OCI-LY7 (cell line): Measurements from ENCODE around the gene MTSS2. TPM values are rescaled to one million over a fixed set of nuclear protein-coding genes. Genes with fewer than 3 reads are reported as not detected.

Source experiments
- BruUV-seq: library from RNA; stranded (reverse); fragments of 400-500 nt; replicated peaks from 2 replicates; lab custom pipeline; 2021; lab: Mats Ljungman, UMichigan
- CTCF ChIA-PET: fragments of 300-600 bp; sonication (Branson Sonifier 250); formaldehyde crosslinking; loops from one replicate; lab custom pipeline; 2022; ENCODE audit warnings: antibody characterized with exemption; ENCODE audit not compliant: unreplicated experiment; lab: Charles Lee
- POLR2A ChIA-PET: fragments of 300-600 bp; sonication (Branson Sonifier 250); formaldehyde crosslinking; loops from one replicate; lab custom pipeline; 2022; ENCODE audit warnings: antibody characterized with exemption; lab: Charles Lee
- DNase-seq: peaks from one replicate; pipeline ENCODE4 v3.0.0-alpha.2; 2015; ENCODE audit warnings: low spot score
- H2AFZ ChIP-seq: fragments of 200-600 bp; sonication (generic), shearing (Covaris generic); 2 replicates; pipeline ENCODE4 v1.6.1; 2014; ENCODE audit warnings: mild to moderate bottlenecking, antibody characterized with exemption, low read length, moderate library complexity
- H3K27ac ChIP-seq: fragments of 200-600 bp; sonication (generic); 2 replicates; pipeline ENCODE4 v1.5.1; 2014; ENCODE audit warnings: mixed run types, low read depth, mild to moderate bottlenecking, moderate library complexity, low read length, inconsistent platforms; ENCODE audit not compliant: poor library complexity, severe bottlenecking
- H3K36me3 ChIP-seq: fragments of 200-600 bp; sonication (generic); 2 replicates; pipeline ENCODE4 v1.6.1; 2014; ENCODE audit warnings: mild to moderate bottlenecking, antibody characterized with exemption, low read length, moderate library complexity, mixed read lengths; ENCODE audit not compliant: insufficient read depth
- H3K4me1 ChIP-seq: fragments of 200-600 bp; sonication (generic); 2 replicates; pipeline ENCODE4 v1.5.1; 2014; ENCODE audit warnings: mild to moderate bottlenecking, low read length; ENCODE audit not compliant: insufficient read depth, poor library complexity, severe bottlenecking
- H3K4me2 ChIP-seq: fragments of 200-600 bp; sonication (generic); 2 replicates; pipeline ENCODE4 v1.6.1; 2014; ENCODE audit warnings: mild to moderate bottlenecking, low read length
- H3K4me3 ChIP-seq: fragments of 200-600 bp; sonication (generic); 2 replicates; pipeline ENCODE4 v1.5.1; 2014; ENCODE audit warnings: mild to moderate bottlenecking, low read depth, low read length; ENCODE audit not compliant: poor library complexity, severe bottlenecking
- H3K79me2 ChIP-seq: fragments of 200-600 bp; sonication (generic); 2 replicates; pipeline ENCODE4 v1.6.1; 2016; ENCODE audit warnings: low read depth, mild to moderate bottlenecking, low read length, moderate library complexity, mixed read lengths; ENCODE audit not compliant: insufficient read depth
- H3K9me2 ChIP-seq: fragments of 200-600 bp; sonication (generic); 2 replicates; pipeline ENCODE4 v1.6.1; 2016; ENCODE audit warnings: mild to moderate bottlenecking, low read length, mixed read lengths; ENCODE audit not compliant: insufficient read depth
- H3K9me3 ChIP-seq: fragments of 200-600 bp; sonication (generic); 2 replicates; pipeline ENCODE4 v1.6.1; 2014; ENCODE audit warnings: mild to moderate bottlenecking, mixed run types, low read length, mixed read lengths
- H4K20me1 ChIP-seq: fragments of 200-600 bp; sonication (generic); 2 replicates; pipeline ENCODE4 v1.6.1; 2014; ENCODE audit warnings: mild to moderate bottlenecking, antibody characterized with exemption, low read length, moderate library complexity, mixed read lengths; ENCODE audit not compliant: insufficient read depth
- CTCF ChIP-seq: fragments of 200-600 bp; sonication (generic); conservative IDR thresholded peaks from 2 replicates; pipeline ENCODE4 v1.5.1; 2014; ENCODE audit warnings: mild to moderate bottlenecking, antibody characterized with exemption, low read length, moderate library complexity, mixed read lengths
- EZH2phosphoT487 ChIP-seq: fragments of 200-600 bp; sonication (generic); IDR thresholded peaks from 2 replicates; pipeline ENCODE4 v1.6.1; 2018; ENCODE audit warnings: low read depth, borderline replicate concordance, mild to moderate bottlenecking, mixed run types, antibody characterized with exemption, low read length, moderate library complexity, mixed read lengths
- intact Hi-C: fragments of 100-400 bp; cut with micrococcal nuclease; formaldehyde crosslinking; loops from one replicate; pipeline ENCODE4 v1.10.0; 2022; ENCODE audit not compliant: unreplicated experiment
- total RNA-seq, 2 experiments: library from RNA; depleted of rRNA in 1 of 2; stranded (reverse); fragments of >200 nt in 1 of 2; shearing (Covaris generic) in 1 of 2; gene quantifications; 2 replicates each; pipeline ENCODE4 v1.2.3, GENCODE V29; 2014 to 2022

Gene MTSS2
- total RNA-seq, 2 experiments from 2014 or later = 0.17 to 0.19 TPM

GRCh38 chr16:70679671-70680494, 6.0 kb downstream of the MTSS2 start:
- Histone ChIP-seq H3K36me3 (no peaks in the 10 kb centered on the region), H3K9me3 (no peaks in the 10 kb centered on the region), H3K79me2 (no peaks in the 10 kb centered on the region), H3K4me3 (no peak overlapping the region), H3K4me1 (no peaks in the 10 kb centered on the region), H3K27ac (no peak overlapping the region), H4K20me1 (no peaks in the 10 kb centered on the region), H2AFZ (no peak overlapping the region), H3K9me2 (no peaks in the 10 kb centered on the region), H3K4me2 (no peak overlapping the region; the same call in 1 of the 2 replicates)
- no peak for TF ChIP-seq EZH2phosphoT487
- TF ChIP-seq CTCF = no peak
- POLR2A ChIA-PET = no interaction called here
- intact Hi-C loops = loop anchor here (5.0 kb wide), 1 partner anchor 92 kb away; no protein-coding TSS in a partner anchor
- CTCF ChIA-PET = no interaction called here
- no peak for DNase-seq
- no TSS peak for BruUV-seq

GRCh38 chr16:70678898-70679670, 6.8 kb downstream of the MTSS2 start:
- Histone ChIP-seq H3K27ac (no peak overlapping the region), H3K36me3 (no peaks in the 10 kb centered on the region), H3K4me3 (no peak overlapping the region), H3K9me2 (no peaks in the 10 kb centered on the region), H3K4me1 (no peaks in the 10 kb centered on the region), H3K9me3 (no peaks in the 10 kb centered on the region), H3K79me2 (no peaks in the 10 kb centered on the region), H3K4me2 (no peak overlapping the region), H2AFZ (no peak overlapping the region), H4K20me1 (no peaks in the 10 kb centered on the region)
- no peak for TF ChIP-seq EZH2phosphoT487
- TF ChIP-seq CTCF = no peak
- BruUV-seq = no TSS peak
- POLR2A ChIA-PET = interaction anchor here (0.6 kb wide), 1 partner anchor 815 kb away, joined by 3 read pairs; no protein-coding TSS in a partner anchor
- CTCF ChIA-PET = no interaction called here
- no peak for DNase-seq
- intact Hi-C loops = no loop called here
